K562 (cell line): ENCODE results near the gene SLC22A15. TPM values are rescaled to one million over a fixed set of nuclear protein-coding genes. Genes with fewer than 3 reads are reported as not detected.

Experiments used
- E2F1 ChIP-seq: sonication (generic); formaldehyde crosslinking; IDR thresholded peaks from 2 replicates; pipeline ENCODE4 v1.8.1; 2023; ENCODE audit warnings: mild to moderate bottlenecking, missing genetic modification reagents, moderate library complexity
- HIVEP1 ChIP-seq: fragments of 250-450 bp; sonication (Bioruptor Pico); IDR thresholded peaks from 2 replicates; pipeline ENCODE4 v1.4.0; 2020; ENCODE audit warnings: mild to moderate bottlenecking
- NFRKB ChIP-seq: fragments of 450-650 bp; IDR thresholded peaks from 2 replicates; pipeline ENCODE4 v1.6.1; 2016; ENCODE audit warnings: low read depth
- REST ChIP-seq, 2 experiments: fragments of 450-650 bp; formaldehyde crosslinking in 1 of 2; IDR thresholded peaks; 2 replicates each; pipeline versions ENCODE4 v1.4.0 to v1.6.1; 2014 to 2020; ENCODE audit warnings: mild to moderate bottlenecking in 2 of 2, borderline replicate concordance in 1 of 2, low read depth in 1 of 2
- SP2 ChIP-seq: IDR thresholded peaks from 2 replicates; pipeline ENCODE4 v1.6.1; 2011; ENCODE audit warnings: mild to moderate bottlenecking, low read depth, low read length, moderate library complexity; ENCODE audit not compliant: poor library complexity, severe bottlenecking; ENCODE audit errors: extremely low read depth
- TBL1XR1 ChIP-seq, 2 experiments: IDR thresholded peaks; 2 replicates each; pipeline ENCODE4 v1.6.1; 2012; ENCODE audit warnings: improper control_type of control experiment in 2 of 2, low read length in 2 of 2, mild to moderate bottlenecking in 1 of 2
- TEAD4 ChIP-seq, 2 experiments: sonication (generic) in 1 of 2; formaldehyde crosslinking in 1 of 2; IDR thresholded peaks; 2 replicates each; pipeline versions ENCODE4 v1.6.1 to v1.8.0; 2012 to 2022; ENCODE audit warnings: borderline replicate concordance in 1 of 2, inconsistent platforms in 1 of 2, low read length in 1 of 2, mild to moderate bottlenecking in 1 of 2, missing genetic modification reagents in 1 of 2
- ZNF277 ChIP-seq: fragments of 250-450 bp; sonication (Bioruptor Pico); IDR thresholded peaks from 2 replicates; pipeline ENCODE4 v1.8.0; 2022; ENCODE audit warnings: inconsistent platforms, mild to moderate bottlenecking, moderate library complexity, borderline replicate concordance
- ZNF384 ChIP-seq: IDR thresholded peaks from 2 replicates; pipeline ENCODE4 v1.6.1; 2012; ENCODE audit warnings: low read depth, low read length, improper control_type of control experiment
- ZNF395 ChIP-seq: fragments of 200-800 bp; sonication (Bioruptor generic); IDR thresholded peaks from 2 replicates; pipeline ENCODE4 v1.6.1; 2017; ENCODE audit warnings: missing genetic modification characterization, missing compliant biosample characterization
- ZNF584 ChIP-seq: fragments of 200-800 bp; sonication (Bioruptor generic); IDR thresholded peaks from 2 replicates; pipeline ENCODE4 v1.6.1; 2016; ENCODE audit warnings: low read depth, mild to moderate bottlenecking, missing genetic modification characterization, missing compliant biosample characterization
- ZNF707 ChIP-seq: fragments of 250-450 bp; sonication (Bioruptor Pico); conservative IDR thresholded peaks from 2 replicates; pipeline ENCODE4 v1.8.0; 2022; ENCODE audit warnings: inconsistent platforms, mild to moderate bottlenecking, moderate library complexity
- polyA plus RNA-seq, 8 experiments: library from polyadenylated mRNA; depleted of rRNA in 4 of 8; stranded (reverse) in 5 of 8; unstranded in 3 of 8; fragments of >200 nt; fragmentation: Nextera tagmentation in 2 of 8; fragmentation: Illumina TruSeq in 1 of 8; extraction: Ambion mirVana in 2 of 8; extraction: Trizol in 1 of 8; gene quantifications; 2 replicates each; pipeline versions ENCODE4 v1.2.1 to v1.2.3, GENCODE V29; 2011 to 2014; ENCODE audit warnings: inconsistent platforms in 1 of 8, missing spikeins in 1 of 8
- total RNA-seq, 7 experiments: library from RNA; depleted of rRNA in 6 of 7; stranded (reverse); fragments of >200 nt in 6 of 7; fragmentation: Illumina TruSeq in 2 of 7; extraction: Trizol in 2 of 7; gene quantifications; 2 replicates each; pipeline versions ENCODE4 v1.2.1 to v1.2.3, GENCODE V29; 2011 to 2021; ENCODE audit warnings: low replicate concordance in 1 of 7

SLC22A15 gene
- total and polyA plus RNA-seq, 9 of the 15 experiments (the other 6 are each of a cell fraction or from before 2014, with no cell fraction given): 0.24 to 2.7 (median 1.2) TPM

- TF ChIP-seq TEAD4 (IDR thresholded peaks at IDR 0.05; ENCODE audit: low read length) (no peak), TEAD4 (CRISPR knock-in tag; IDR thresholded peaks at IDR 0.05; ENCODE audit: borderline replicate concordance) (no peak), NFRKB (no peak), ZNF384 (no peak), ZNF277 (no peak), E2F1 (CRISPR knock-in tag) (no peak), SP2 (no peak), TBL1XR1 (IDR thresholded peaks at IDR 0.05; ENCODE audit: low read length in 2 of 2) (no peak), ZNF395 (peak; percentile 76; the same call in 1 of the 2 replicates), ZNF584 (CRISPR knock-in tag) (peak; percentile 64; the same call in 1 of the 2 replicates), HIVEP1 (CRISPR knock-in tag) (no peak), REST (IDR thresholded peaks at IDR 0.05; ENCODE audit: borderline replicate concordance) (no peak), REST (CRISPR knock-in tag; IDR thresholded peaks at IDR 0.05; ENCODE audit: low read depth) (no peak), ZNF707 (CRISPR knock-in tag) (no peak)
Measured at GRCh38 chr1:116066868-116067565, 90.7 kb downstream of the SLC22A15 start (continued).
